HG02759 (cell line): ENCODE data around the gene SPATA9.

Source experiments
- ATAC-seq: cut with Tn5 transposase; IDR thresholded peaks from one replicate; pipeline ENCODE4 v1.9.1; 2021; ENCODE audit warnings: mild to moderate bottlenecking, moderate library complexity; ENCODE audit not compliant: unreplicated experiment

SPATA9 gene

GRCh38 chr5:95682891-95683290 lies at the start of gene SPATA9:
SPATA9 (minus strand) TSS chr5:95682991; CDS start chr5:95682854, 137 bp downstream.
- ATAC-seq: no peak

GRCh38 chr5:95731571-95732554 lies 49.1 kb upstream of the SPATA9 start:
- peak; percentile 44 for ATAC-seq

- peak; percentile 68 for ATAC-seq
Measured at GRCh38 chr5:95730730-95731570, 48.2 kb upstream of the SPATA9 start, which contains the start of gene RHOBTB3. RHOBTB3 (plus strand) TSS chr5:95731336; CDS start chr5:95731683, 347 bp downstream.

GRCh38 chr5:95730011-95730700 lies 47.4 kb upstream of the SPATA9 start:
- ATAC-seq: no peak

GRCh38 chr5:95729115-95730010 lies 46.6 kb upstream of the SPATA9 start:
- no peak for ATAC-seq

- ATAC-seq: no peak
Measured at GRCh38 chr5:95728494-95729114, 45.8 kb upstream of the SPATA9 start.

GRCh38 chr5:95727764-95728191 lies 45.0 kb upstream of the SPATA9 start:
- no peak for ATAC-seq

GRCh38 chr5:95726811-95727763 lies 44.3 kb upstream of the SPATA9 start:
- ATAC-seq: no peak

- no peak for ATAC-seq
Measured at GRCh38 chr5:95725937-95726810, 43.4 kb upstream of the SPATA9 start.

GRCh38 chr5:95725071-95725820 lies 42.5 kb upstream of the SPATA9 start:
- no peak for ATAC-seq

GRCh38 chr5:95723632-95724369 lies 41.0 kb upstream of the SPATA9 start:
- ATAC-seq: no peak

- no peak for ATAC-seq
Measured at GRCh38 chr5:95721582-95722295, 38.9 kb upstream of the SPATA9 start.

- no peak for ATAC-seq
Measured at GRCh38 chr5:95720094-95720786, 37.4 kb upstream of the SPATA9 start.

- no peak for ATAC-seq
Measured at GRCh38 chr5:95718738-95719137, 35.9 kb upstream of the SPATA9 start.

GRCh38 chr5:95718203-95718602 lies 35.4 kb upstream of the SPATA9 start:
- peak; percentile 86 for ATAC-seq
